ENCODE data around the gene VPS54. TPM values are rescaled to one million over a fixed set of nuclear protein-coding genes. Genes with fewer than 3 reads are reported as not detected.
"Not testable (repeated sequence)": the region's sequence is repeated elsewhere in the genome, so short reads cannot be mapped to it uniquely, and the experiment has no call there.

VPS54 gene
- total and polyA plus RNA-seq, 2 donors from 2014 or later, result 17.4 to 25.0 TPM

GRCh38 chr2:63975437-63976124 lies 43.6 kb downstream of the VPS54 start:
- TF ChIP-seq CTCF (IDR thresholded peaks at IDR 0.05; ENCODE audit: borderline replicate concordance, extremely low read depth, insufficient read depth), result no peak
- Histone ChIP-seq H3K4me3 (ENCODE audit: low read length in 3 of 3) (no peak overlapping the region), H3K9me3 (ENCODE audit: control insufficient read depth in 2 of 3, insufficient read depth in 1 of 3, low read length in 3 of 3) (no peaks in the 10 kb centered on the region), H3K4me1 (ENCODE audit: control insufficient read depth in 2 of 3, insufficient read depth in 2 of 3, low read depth in 1 of 3, low read length in 3 of 3) (no peaks in the 10 kb centered on the region), H3K36me3 (ENCODE audit: control insufficient read depth in 2 of 3, insufficient read depth in 3 of 3, low read length in 3 of 3) (peaks cover 2 to 11% (median 3%) of the 10 kb centered on the region in 3 donors), H3K27me3 (ENCODE audit: control insufficient read depth, insufficient read depth, low read length) (no peaks in the 10 kb centered on the region), H3K9ac (ENCODE audit: low read length in 3 of 3) (no peak overlapping the region), H3K27ac (ENCODE audit: low read depth in 2 of 2, low read length in 2 of 2) (no peak overlapping the region)
- intact Hi-C loops (cut with DNase I), result no loop called here
- FAIRE-seq, result no peak
- no peak for DNase-seq

GRCh38 chr2:63975036-63975435 lies 44.2 kb downstream of the VPS54 start:
- H3K4me1 ChIP-seq (ENCODE audit: control insufficient read depth in 2 of 3, insufficient read depth in 2 of 3, low read depth in 1 of 3, low read length in 3 of 3); H3K9ac ChIP-seq (ENCODE audit: low read length in 3 of 3); H3K4me3 ChIP-seq (ENCODE audit: low read length in 3 of 3); FAIRE-seq; H3K27ac ChIP-seq (ENCODE audit: low read depth in 2 of 2, low read length in 2 of 2); intact Hi-C loops (cut with DNase I); DNase-seq; H3K9me3 ChIP-seq (ENCODE audit: control insufficient read depth in 2 of 3, insufficient read depth in 1 of 3, low read length in 3 of 3); H3K27me3 ChIP-seq (ENCODE audit: control insufficient read depth, insufficient read depth, low read length): not testable (repeated sequence)
- H3K36me3 ChIP-seq (ENCODE audit: control insufficient read depth in 2 of 3, insufficient read depth in 3 of 3, low read length in 3 of 3), result peaks cover 0 to 11% (median 3%) of the 10 kb centered on the region in 3 donors

GRCh38 chr2:63962186-63962585 lies 57.0 kb downstream of the VPS54 start:
- FAIRE-seq (no peak), DNase-seq (no peak)
- H3K4me3 ChIP-seq (ENCODE audit: low read length in 3 of 3), result no peak overlapping the region
- no peak overlapping the region for H3K27ac ChIP-seq (ENCODE audit: low read depth in 2 of 2, low read length in 2 of 2)
- H3K9me3 ChIP-seq (ENCODE audit: control insufficient read depth in 2 of 3, insufficient read depth in 1 of 3, low read length in 3 of 3), result no peaks in the 10 kb centered on the region
- no peaks in the 10 kb centered on the region for H3K27me3 ChIP-seq (ENCODE audit: control insufficient read depth, insufficient read depth, low read length)
- TF ChIP-seq CTCF (IDR thresholded peaks at IDR 0.05; ENCODE audit: borderline replicate concordance, extremely low read depth, insufficient read depth), result no peak
- H3K4me1 ChIP-seq (ENCODE audit: control insufficient read depth in 2 of 3, insufficient read depth in 2 of 3, low read depth in 1 of 3, low read length in 3 of 3), result no peaks in the 10 kb centered on the region
- intact Hi-C loops (cut with DNase I), result no loop called here
- no peak overlapping the region for H3K9ac ChIP-seq (ENCODE audit: low read length in 3 of 3)
- H3K36me3 ChIP-seq (ENCODE audit: control insufficient read depth in 2 of 3, insufficient read depth in 3 of 3, low read length in 3 of 3), result no peaks in the 10 kb centered on the region

- FAIRE-seq (no peak), DNase-seq (no peak)
- no peak overlapping the region for H3K9ac ChIP-seq (ENCODE audit: low read length in 3 of 3)
- intact Hi-C loops (cut with DNase I), result no loop called here
- H3K36me3 ChIP-seq (ENCODE audit: control insufficient read depth in 2 of 3, insufficient read depth in 3 of 3, low read length in 3 of 3), result peaks cover 0 to 4% (median 0%) of the 10 kb centered on the region in 3 donors
- H3K4me3 ChIP-seq (ENCODE audit: low read length in 3 of 3), result no peak overlapping the region
- H3K27me3 ChIP-seq (ENCODE audit: control insufficient read depth, insufficient read depth, low read length), result no peaks in the 10 kb centered on the region
- no peaks in the 10 kb centered on the region for H3K9me3 ChIP-seq (ENCODE audit: control insufficient read depth in 2 of 3, insufficient read depth in 1 of 3, low read length in 3 of 3)
- no peaks in the 10 kb centered on the region for H3K4me1 ChIP-seq (ENCODE audit: control insufficient read depth in 2 of 3, insufficient read depth in 2 of 3, low read depth in 1 of 3, low read length in 3 of 3)
- no peak for TF ChIP-seq CTCF (IDR thresholded peaks at IDR 0.05; ENCODE audit: borderline replicate concordance, extremely low read depth, insufficient read depth)
- H3K27ac ChIP-seq (ENCODE audit: low read depth in 2 of 2, low read length in 2 of 2), result no peak overlapping the region
Measured at GRCh38 chr2:63950414-63950813, 68.8 kb downstream of the VPS54 start.
